DND-41 (cell line): ENCODE measurements around the gene KRT83.

Experiments
- ATAC-seq: fragments of 200-7000 bp; cut with Tn5 transposase; 3 replicates; pipeline ENCODE4 v1.9.1; 2021; ENCODE audit warnings: low read depth; ENCODE audit not compliant: insufficient read depth
- DNase-seq: peaks from one replicate; pipeline ENCODE4 v3.0.0-alpha.2; 2020
- H2AFZ ChIP-seq: 2 replicates; pipeline ENCODE4 v1.6.0; 2012; ENCODE audit warnings: low read depth, low read length
- H3K27ac ChIP-seq: 2 replicates; pipeline ENCODE4 v1.5.1; 2012; ENCODE audit warnings: low read length, inconsistent platforms
- H3K27me3 ChIP-seq: fragments of 200-600 bp; sonication (generic); 2 replicates; pipeline ENCODE4 v1.6.0; 2012; ENCODE audit warnings: low read length, mild to moderate bottlenecking, inconsistent platforms; ENCODE audit not compliant: insufficient read depth, poor library complexity
- H3K36me3 ChIP-seq: 2 replicates; pipeline ENCODE4 v1.5.1; 2012; ENCODE audit warnings: low read length, inconsistent platforms; ENCODE audit not compliant: insufficient read depth
- H3K4me1 ChIP-seq: 2 replicates; pipeline ENCODE4 v1.5.1; 2012; ENCODE audit warnings: mild to moderate bottlenecking, low read length; ENCODE audit not compliant: insufficient read depth
- H3K4me2 ChIP-seq: 2 replicates; pipeline ENCODE4 v1.6.0; 2012; ENCODE audit warnings: mild to moderate bottlenecking, moderate library complexity, low read length, inconsistent platforms; ENCODE audit not compliant: insufficient read depth
- H3K4me3 ChIP-seq, 2 experiments: fragments of 200-600 bp in 1 of 2; shearing (Covaris generic) in 1 of 2; 2 replicates each; pipeline ENCODE4 v1.5.1; 2012 to 2016; ENCODE audit warnings: inconsistent platforms in 2 of 2, low read length in 2 of 2, mild to moderate bottlenecking in 2 of 2, low read depth in 1 of 2, moderate library complexity in 1 of 2
- H3K79me2 ChIP-seq: 2 replicates; pipeline ENCODE4 v1.6.0; 2012; ENCODE audit warnings: low read length, inconsistent platforms; ENCODE audit not compliant: insufficient read depth
- H3K9ac ChIP-seq: 2 replicates; pipeline ENCODE4 v1.6.0; 2012; ENCODE audit warnings: low read depth, mild to moderate bottlenecking, inconsistent platforms, low read length, moderate library complexity
- H3K9me3 ChIP-seq: 2 replicates; pipeline ENCODE4 v1.5.1; 2012; ENCODE audit warnings: low read length, moderate library complexity, mild to moderate bottlenecking, inconsistent platforms; ENCODE audit not compliant: insufficient read depth, severe bottlenecking
- H4K20me1 ChIP-seq: 2 replicates; pipeline ENCODE4 v1.6.0; 2012; ENCODE audit warnings: low read length; ENCODE audit not compliant: insufficient read depth
- EZH2 ChIP-seq: IDR thresholded peaks from 3 replicates; pipeline ENCODE4 v1.6.1; 2012; ENCODE audit warnings: borderline replicate concordance, low read depth, mild to moderate bottlenecking, moderate library complexity, low read length, inconsistent platforms; ENCODE audit not compliant: severe bottlenecking
- TF ChIP-seq, protein P1 (sequence below): IDR thresholded peaks from 2 replicates; pipeline ENCODE4 v1.5.1; 2012; ENCODE audit warnings: borderline replicate concordance, low read length, moderate library complexity, mild to moderate bottlenecking; ENCODE audit not compliant: poor library complexity, severe bottlenecking; ENCODE audit errors: extremely low read depth

The KRT83 gene

DNA sequence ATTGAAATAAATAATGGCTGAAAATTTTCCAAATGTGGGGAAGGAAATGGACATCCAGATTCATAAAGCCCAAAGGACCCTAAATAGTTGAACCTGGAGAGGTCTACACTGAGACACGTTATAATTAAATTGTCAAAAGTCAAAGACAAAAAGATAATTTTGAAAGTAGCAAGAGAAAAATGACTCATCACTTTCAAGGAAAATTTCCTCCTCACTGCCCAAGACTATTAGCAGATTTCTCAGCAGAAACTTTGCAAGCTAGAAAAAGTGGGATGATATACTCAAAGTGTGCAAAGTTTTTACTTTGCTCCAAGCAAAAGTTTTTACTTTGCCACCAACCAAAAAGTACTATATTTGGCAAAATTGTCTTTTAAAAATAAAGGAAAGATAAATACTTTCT, 15.9 kb upstream of the KRT83 start:
- no peaks in the 10 kb centered on the region for H3K4me1 ChIP-seq
- ATAC-seq = no peak
- no peak overlapping the region for H3K4me3 ChIP-seq
- no peak overlapping the region for H3K9ac ChIP-seq
- no peak overlapping the region for H3K4me2 ChIP-seq
- no peaks in the 10 kb centered on the region for H3K79me2 ChIP-seq
- TF ChIP-seq, protein P1, sequence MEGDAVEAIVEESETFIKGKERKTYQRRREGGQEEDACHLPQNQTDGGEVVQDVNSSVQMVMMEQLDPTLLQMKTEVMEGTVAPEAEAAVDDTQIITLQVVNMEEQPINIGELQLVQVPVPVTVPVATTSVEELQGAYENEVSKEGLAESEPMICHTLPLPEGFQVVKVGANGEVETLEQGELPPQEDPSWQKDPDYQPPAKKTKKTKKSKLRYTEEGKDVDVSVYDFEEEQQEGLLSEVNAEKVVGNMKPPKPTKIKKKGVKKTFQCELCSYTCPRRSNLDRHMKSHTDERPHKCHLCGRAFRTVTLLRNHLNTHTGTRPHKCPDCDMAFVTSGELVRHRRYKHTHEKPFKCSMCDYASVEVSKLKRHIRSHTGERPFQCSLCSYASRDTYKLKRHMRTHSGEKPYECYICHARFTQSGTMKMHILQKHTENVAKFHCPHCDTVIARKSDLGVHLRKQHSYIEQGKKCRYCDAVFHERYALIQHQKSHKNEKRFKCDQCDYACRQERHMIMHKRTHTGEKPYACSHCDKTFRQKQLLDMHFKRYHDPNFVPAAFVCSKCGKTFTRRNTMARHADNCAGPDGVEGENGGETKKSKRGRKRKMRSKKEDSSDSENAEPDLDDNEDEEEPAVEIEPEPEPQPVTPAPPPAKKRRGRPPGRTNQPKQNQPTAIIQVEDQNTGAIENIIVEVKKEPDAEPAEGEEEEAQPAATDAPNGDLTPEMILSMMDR = no peak
- no peak for TF ChIP-seq EZH2
- no peak for DNase-seq
- no peaks in the 10 kb centered on the region for H3K9me3 ChIP-seq
- H3K36me3 ChIP-seq = no peaks in the 10 kb centered on the region
- H3K27ac ChIP-seq = no peak overlapping the region
- peaks cover 9% of the 10 kb centered on the region for H3K27me3 ChIP-seq
- no peak overlapping the region for H2AFZ ChIP-seq
- peaks cover 2% of the 10 kb centered on the region; the same call in 1 of the 2 replicates for H4K20me1 ChIP-seq

DNA sequence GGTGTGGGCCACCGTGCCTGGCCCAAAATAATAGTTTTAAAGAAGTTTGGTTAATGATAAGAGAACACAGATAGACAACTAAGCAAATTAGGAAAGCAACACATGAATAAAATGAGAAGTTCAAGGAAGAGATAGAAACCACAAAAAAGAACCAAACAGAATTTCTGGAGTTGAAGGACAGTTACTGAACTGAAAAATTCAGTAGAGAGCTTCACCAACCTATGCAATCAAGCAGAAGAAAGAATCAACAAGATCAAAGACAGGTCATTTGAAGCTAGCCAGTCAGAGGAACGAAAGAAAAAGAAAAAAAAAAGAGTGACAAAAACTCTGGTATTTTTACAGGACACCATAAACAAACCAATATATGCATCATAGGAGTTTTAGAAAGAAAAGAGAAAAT, 15.4 kb upstream of the KRT83 start:
- Histone ChIP-seq H2AFZ (no peak overlapping the region), H3K36me3 (no peaks in the 10 kb centered on the region), H3K4me2 (no peak overlapping the region), H3K9me3 (no peaks in the 10 kb centered on the region), H3K4me3 (no peak overlapping the region), H3K4me1 (no peaks in the 10 kb centered on the region), H3K27ac (no peak overlapping the region), H3K27me3 (peaks cover 9% of the 10 kb centered on the region), H3K79me2 (no peaks in the 10 kb centered on the region), H3K9ac (no peak overlapping the region), H4K20me1 (peaks cover under 1% of the 10 kb centered on the region; the same call in 1 of the 2 replicates)
- DNase-seq (no peak), ATAC-seq (no peak)
- TF ChIP-seq, protein P1 = no peak
- TF ChIP-seq EZH2 = no peak

DNA sequence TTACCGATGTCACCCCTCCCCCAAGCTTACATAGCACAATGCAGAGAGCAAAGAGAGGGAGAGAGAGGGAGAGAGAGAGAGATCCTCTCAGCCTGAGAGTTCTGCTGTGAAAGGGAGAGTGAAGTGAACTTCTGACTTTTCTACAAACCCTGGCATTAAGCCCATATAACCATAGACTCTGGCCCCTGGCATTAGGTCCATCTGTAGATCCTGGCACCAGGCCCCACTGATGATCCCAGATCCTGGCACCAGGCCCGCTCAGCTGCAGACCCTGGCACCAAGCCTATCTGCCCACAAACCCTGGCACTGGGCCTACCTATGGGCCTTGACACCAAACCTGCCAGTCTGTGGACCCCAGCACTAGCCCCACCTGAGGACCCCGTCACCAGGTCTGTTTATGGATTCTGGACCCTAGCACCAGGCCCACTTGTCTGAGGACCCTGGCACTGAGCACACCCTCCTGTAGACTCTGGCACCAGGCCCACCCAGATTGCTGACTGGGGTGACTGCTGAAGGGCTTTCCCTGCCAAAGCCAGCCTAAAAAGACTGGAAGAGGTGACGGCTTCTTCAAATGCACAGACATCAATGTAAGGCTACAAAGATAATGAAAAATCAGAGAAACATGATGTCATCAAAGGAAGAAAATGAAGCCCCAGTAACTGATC, 14.5 kb upstream of the KRT83 start:
- Histone ChIP-seq H3K9me3 (no peaks in the 10 kb centered on the region), H3K27ac (no peak overlapping the region), H3K4me3 (no peak overlapping the region), H3K27me3 (peaks cover 9% of the 10 kb centered on the region), H3K9ac (no peak overlapping the region), H3K79me2 (no peaks in the 10 kb centered on the region), H2AFZ (no peak overlapping the region), H4K20me1 (no peaks in the 10 kb centered on the region), H3K4me2 (no peak overlapping the region), H3K4me1 (no peaks in the 10 kb centered on the region), H3K36me3 (no peaks in the 10 kb centered on the region)
- no peak for TF ChIP-seq EZH2
- TF ChIP-seq, protein P1 = no peak
- no peak for DNase-seq
- no peak for ATAC-seq

DNA sequence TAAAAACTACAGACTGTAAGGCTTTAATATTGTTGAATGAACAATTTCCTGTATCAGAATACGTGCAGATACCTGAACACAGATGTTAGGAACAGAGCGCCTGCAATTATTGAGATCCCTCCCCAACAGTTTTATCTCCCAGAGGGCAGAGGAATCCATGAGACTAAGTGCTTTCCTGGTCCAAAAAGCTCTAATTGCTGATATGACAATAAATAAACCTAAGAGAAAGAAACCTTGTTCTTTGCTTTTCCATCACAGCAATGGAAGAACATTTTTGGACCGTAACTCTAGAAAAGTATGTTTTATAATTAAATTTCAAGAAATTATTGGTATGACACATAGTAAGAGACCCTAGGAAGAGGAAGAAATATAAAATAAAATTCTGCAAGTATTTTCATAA, 13.0 kb upstream of the KRT83 start:
- TF ChIP-seq, protein P1 = no peak
- no peak for TF ChIP-seq EZH2
- Histone ChIP-seq H3K27me3 (peaks cover 9% of the 10 kb centered on the region), H3K79me2 (no peaks in the 10 kb centered on the region), H3K36me3 (no peaks in the 10 kb centered on the region), H3K27ac (no peak overlapping the region), H2AFZ (no peak overlapping the region), H3K9ac (no peak overlapping the region), H4K20me1 (no peaks in the 10 kb centered on the region), H3K4me1 (no peaks in the 10 kb centered on the region), H3K9me3 (no peaks in the 10 kb centered on the region), H3K4me2 (no peak overlapping the region), H3K4me3 (no peak overlapping the region)
- ATAC-seq (no peak), DNase-seq (no peak)
